Activated gamma-delta T cell treated with anti-CD3 and anti-CD28 coated beads, Interleukin-2, amount 50 U/mL, for 16 hours (primary cell): ENCODE results near the gene SGK1.
A peak's percentile ranks its signal among the peaks of the same experiment; 100 is the strongest.
"Not testable (repeated sequence)": the region's sequence is repeated elsewhere in the genome, so short reads cannot be mapped to it uniquely, and the experiment has no call there.

ENCODE experiments used
- DNase-seq: peaks from one replicate; pipeline ENCODE4 v3.0.0-alpha.2; 2020; ENCODE audit warnings: low read depth

SGK1 gene

GRCh38 chr6:134253681-134254080, 64.2 kb downstream of the SGK1 start:
- DNase-seq = no peak

- no peak for DNase-seq
Measured at GRCh38 chr6:134251320-134251719, 66.6 kb downstream of the SGK1 start.

- DNase-seq = no peak
Measured at GRCh38 chr6:134250776-134251175, 67.1 kb downstream of the SGK1 start.

- no peak for DNase-seq
Measured at GRCh38 chr6:134249759-134250602, 67.9 kb downstream of the SGK1 start.

GRCh38 chr6:134249239-134249758, 68.6 kb downstream of the SGK1 start:
- no peak for DNase-seq

GRCh38 chr6:134247844-134248580, 69.9 kb downstream of the SGK1 start:
- no peak for DNase-seq

GRCh38 chr6:134247231-134247833, 70.6 kb downstream of the SGK1 start:
- DNase-seq = peak; percentile 64

GRCh38 chr6:134245706-134246105, 72.2 kb downstream of the SGK1 start:
- no peak for DNase-seq

GRCh38 chr6:134245041-134245440, 72.9 kb downstream of the SGK1 start:
- DNase-seq = no peak

GRCh38 chr6:134240665-134241431, 77.1 kb downstream of the SGK1 start:
- DNase-seq = peak; percentile 71

- DNase-seq = no peak
Measured at GRCh38 chr6:134238960-134239795, 78.7 kb downstream of the SGK1 start.

- DNase-seq = no peak
Measured at GRCh38 chr6:134238006-134238405, 79.9 kb downstream of the SGK1 start.

GRCh38 chr6:134235937-134236751, 81.8 kb downstream of the SGK1 start:
- DNase-seq = no peak

GRCh38 chr6:134235334-134235733, 82.6 kb downstream of the SGK1 start:
- DNase-seq = not testable (repeated sequence)

GRCh38 chr6:134233180-134233955, 84.5 kb downstream of the SGK1 start:
- DNase-seq = no peak

- no peak for DNase-seq
Measured at GRCh38 chr6:134230940-134231339, 87.0 kb downstream of the SGK1 start.

- DNase-seq = no peak
Measured at GRCh38 chr6:134230087-134230700, 87.7 kb downstream of the SGK1 start.

- no peak for DNase-seq
Measured at GRCh38 chr6:134229520-134229919, 88.4 kb downstream of the SGK1 start.
